WI38 (cell line): Measurements from ENCODE around the gene LIME1.

Experiments used
- H3K4me3 ChIP-seq: 2 replicates; pipeline ENCODE4 v1.5.1; 2011; ENCODE audit warnings: low read depth, mild to moderate bottlenecking, control low read depth, low read length
- TF ChIP-seq, protein P1 (sequence below): IDR thresholded peaks from 2 replicates; pipeline ENCODE4 v1.5.1; 2012; ENCODE audit warnings: low read depth, mild to moderate bottlenecking, control low read depth, low read length

LIME1 gene

DNA sequence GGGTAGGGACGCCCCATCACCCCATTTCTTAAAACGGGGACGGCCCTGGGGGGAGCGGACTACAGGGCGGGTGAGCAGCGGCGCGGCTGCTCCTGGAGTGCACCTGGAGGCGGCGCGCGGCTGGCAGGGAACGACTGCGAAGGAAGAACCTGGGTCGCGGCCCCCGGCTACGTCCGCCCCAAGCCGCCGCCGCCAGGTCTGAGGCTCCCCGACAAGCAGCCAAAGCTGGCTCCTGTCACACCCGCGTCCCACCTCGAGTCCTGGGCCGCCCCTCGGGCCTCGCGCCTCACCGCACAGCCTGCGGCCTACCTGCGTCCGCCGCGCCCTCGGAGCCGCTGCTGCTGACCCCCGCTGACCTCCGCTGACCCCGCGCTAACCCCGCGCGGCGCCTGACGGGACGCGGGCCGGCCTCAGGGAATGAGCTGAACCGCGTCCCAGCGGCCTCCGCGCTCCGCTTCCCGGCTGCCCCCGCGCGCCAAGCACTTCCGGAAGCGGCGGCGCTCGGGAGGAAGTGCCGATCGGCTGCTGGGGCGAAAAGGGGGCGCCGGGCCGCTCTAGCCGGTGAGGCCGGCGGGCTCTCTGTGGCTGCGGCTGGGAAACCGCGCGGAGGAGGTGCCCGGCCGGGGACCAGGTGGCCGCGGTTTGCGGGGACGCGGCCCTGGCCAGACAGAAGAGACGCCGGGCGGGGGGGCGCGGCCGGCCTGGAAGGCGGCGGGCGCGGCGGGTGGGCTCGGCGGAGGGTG lies 28.7 kb upstream of the LIME1 start, which contains the start of the genes ARFRP1 and ZGPAT:
Gene ARFRP1 (minus strand): TSS at position 419 of the 743 bp plus-strand sequence. CDS start 885 bp downstream, outside the sequence.
Gene ZGPAT (plus strand): TSS at position 482 of the 743 bp plus-strand sequence. CDS start 542 bp downstream, outside the sequence.
- TF ChIP-seq, protein P1, sequence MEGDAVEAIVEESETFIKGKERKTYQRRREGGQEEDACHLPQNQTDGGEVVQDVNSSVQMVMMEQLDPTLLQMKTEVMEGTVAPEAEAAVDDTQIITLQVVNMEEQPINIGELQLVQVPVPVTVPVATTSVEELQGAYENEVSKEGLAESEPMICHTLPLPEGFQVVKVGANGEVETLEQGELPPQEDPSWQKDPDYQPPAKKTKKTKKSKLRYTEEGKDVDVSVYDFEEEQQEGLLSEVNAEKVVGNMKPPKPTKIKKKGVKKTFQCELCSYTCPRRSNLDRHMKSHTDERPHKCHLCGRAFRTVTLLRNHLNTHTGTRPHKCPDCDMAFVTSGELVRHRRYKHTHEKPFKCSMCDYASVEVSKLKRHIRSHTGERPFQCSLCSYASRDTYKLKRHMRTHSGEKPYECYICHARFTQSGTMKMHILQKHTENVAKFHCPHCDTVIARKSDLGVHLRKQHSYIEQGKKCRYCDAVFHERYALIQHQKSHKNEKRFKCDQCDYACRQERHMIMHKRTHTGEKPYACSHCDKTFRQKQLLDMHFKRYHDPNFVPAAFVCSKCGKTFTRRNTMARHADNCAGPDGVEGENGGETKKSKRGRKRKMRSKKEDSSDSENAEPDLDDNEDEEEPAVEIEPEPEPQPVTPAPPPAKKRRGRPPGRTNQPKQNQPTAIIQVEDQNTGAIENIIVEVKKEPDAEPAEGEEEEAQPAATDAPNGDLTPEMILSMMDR: no peak
- peak within 1 kb of the TSS; percentile 87 for H3K4me3 ChIP-seq

DNA sequence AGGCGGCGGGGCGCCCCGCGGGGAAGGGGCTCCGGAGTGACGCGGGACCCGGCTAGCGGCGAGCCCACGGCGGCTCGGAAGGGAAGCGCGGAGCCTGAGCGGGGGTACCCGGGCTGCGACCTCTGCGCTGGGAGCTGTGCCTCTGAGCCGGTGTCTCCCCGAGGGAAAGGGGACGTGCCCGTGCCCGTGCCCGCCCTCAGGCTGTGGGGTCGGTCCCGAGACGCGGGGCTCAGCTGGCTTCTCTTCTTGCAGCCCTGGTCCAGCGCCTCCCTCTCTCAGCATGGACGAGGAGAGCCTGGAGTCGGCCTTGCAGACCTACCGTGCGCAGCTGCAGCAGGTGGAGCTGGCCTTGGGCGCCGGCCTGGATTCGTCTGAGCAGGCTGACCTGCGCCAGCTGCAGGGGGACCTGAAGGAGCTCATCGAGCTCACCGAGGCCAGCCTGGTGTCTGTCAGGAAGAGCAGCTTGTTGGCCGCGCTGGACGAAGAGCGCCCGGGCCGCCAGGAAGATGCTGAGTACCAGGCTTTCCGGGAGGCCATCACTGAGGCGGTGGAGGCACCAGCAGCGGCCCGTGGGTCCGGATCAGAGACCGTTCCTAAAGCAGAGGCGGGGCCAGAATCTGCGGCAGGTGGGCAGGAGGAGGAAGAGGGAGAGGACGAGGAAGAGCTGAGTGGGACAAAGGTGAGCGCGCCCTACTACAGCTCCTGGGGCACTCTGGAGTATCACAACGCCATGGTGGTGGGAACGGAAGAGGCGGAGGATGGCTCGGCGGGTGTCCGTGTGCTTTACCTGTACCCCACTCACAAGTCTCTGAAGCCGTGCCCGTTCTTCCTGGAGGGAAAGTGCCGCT lies 27.9 kb upstream of the LIME1 start:
- TF ChIP-seq, protein P1: no peak
- H3K4me3 ChIP-seq: peak overlapping the region; percentile 87

GRCh38 chr20:63709149-63709527 lies 27.3 kb upstream of the LIME1 start:
- peak overlapping the region; percentile 87 for H3K4me3 ChIP-seq
- TF ChIP-seq, protein P1: no peak

- TF ChIP-seq, protein P1: no peak
- no peak overlapping the region for H3K4me3 ChIP-seq
Measured at GRCh38 chr20:63711085-63711645, 25.3 kb upstream of the LIME1 start.

- H3K4me3 ChIP-seq: no peak overlapping the region
- TF ChIP-seq, protein P1: no peak
Measured at GRCh38 chr20:63712191-63712590, 24.3 kb upstream of the LIME1 start.

GRCh38 chr20:63714858-63715257 lies 21.6 kb upstream of the LIME1 start:
- TF ChIP-seq, protein P1: no peak
- no peak overlapping the region for H3K4me3 ChIP-seq
